Astrocyte (in vitro differentiated cells and primary cell): Measurements from ENCODE around the gene COG7.

Experiments used
- EZH2 ChIP-seq: IDR thresholded peaks from 2 replicates; pipeline ENCODE4 v1.6.1; 2012; ENCODE audit warnings: mild to moderate bottlenecking, low read length, inconsistent platforms; ENCODE audit not compliant: insufficient read depth
- TF ChIP-seq, protein P1 (sequence below): IDR thresholded peaks from 2 replicates; pipeline ENCODE4 v1.5.1; 2011; ENCODE audit warnings: low read depth, mild to moderate bottlenecking, inconsistent platforms, low read length, moderate library complexity; ENCODE audit not compliant: insufficient read depth

DNA sequence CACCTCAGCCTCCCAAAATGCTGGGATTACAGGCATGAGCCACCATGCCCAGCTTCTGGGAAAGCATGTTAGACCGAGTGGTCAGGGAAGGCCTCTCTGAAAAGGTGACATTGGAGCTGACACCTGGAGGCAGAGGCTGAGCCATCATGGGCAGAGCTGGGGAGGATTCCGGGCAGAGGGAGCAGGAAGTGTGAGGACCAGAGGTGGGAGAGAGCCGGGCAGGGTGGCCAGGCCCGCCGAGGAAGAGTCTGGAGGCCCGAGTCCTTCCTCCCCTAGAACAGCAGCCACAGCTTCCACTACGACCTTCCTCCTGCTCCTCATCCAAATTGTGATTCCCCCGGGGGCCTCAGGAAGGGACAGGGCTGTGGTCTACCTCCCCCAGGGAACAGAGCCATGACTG is 74.7 kb downstream of the COG7 start:
- TF ChIP-seq, protein P1, sequence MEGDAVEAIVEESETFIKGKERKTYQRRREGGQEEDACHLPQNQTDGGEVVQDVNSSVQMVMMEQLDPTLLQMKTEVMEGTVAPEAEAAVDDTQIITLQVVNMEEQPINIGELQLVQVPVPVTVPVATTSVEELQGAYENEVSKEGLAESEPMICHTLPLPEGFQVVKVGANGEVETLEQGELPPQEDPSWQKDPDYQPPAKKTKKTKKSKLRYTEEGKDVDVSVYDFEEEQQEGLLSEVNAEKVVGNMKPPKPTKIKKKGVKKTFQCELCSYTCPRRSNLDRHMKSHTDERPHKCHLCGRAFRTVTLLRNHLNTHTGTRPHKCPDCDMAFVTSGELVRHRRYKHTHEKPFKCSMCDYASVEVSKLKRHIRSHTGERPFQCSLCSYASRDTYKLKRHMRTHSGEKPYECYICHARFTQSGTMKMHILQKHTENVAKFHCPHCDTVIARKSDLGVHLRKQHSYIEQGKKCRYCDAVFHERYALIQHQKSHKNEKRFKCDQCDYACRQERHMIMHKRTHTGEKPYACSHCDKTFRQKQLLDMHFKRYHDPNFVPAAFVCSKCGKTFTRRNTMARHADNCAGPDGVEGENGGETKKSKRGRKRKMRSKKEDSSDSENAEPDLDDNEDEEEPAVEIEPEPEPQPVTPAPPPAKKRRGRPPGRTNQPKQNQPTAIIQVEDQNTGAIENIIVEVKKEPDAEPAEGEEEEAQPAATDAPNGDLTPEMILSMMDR: no peak
- no peak for TF ChIP-seq EZH2
